Mammary epithelial cell (primary cell): ENCODE results near the gene PDIA5.

Source experiments
- EZH2 ChIP-seq: IDR thresholded peaks from 2 replicates; pipeline ENCODE4 v1.6.1; 2012; ENCODE audit warnings: low read length, inconsistent platforms, borderline replicate concordance
- TF ChIP-seq, protein P1 (sequence below), 2 donors: IDR thresholded peaks in 1 of 2; conservative IDR thresholded peaks in 1 of 2; 2 replicates each; pipeline ENCODE4 v1.5.1; 2011 to 2012; ENCODE audit warnings: inconsistent platforms in 2 of 2, low read length in 2 of 2, mild to moderate bottlenecking in 2 of 2, control low read depth in 1 of 2, low read depth in 1 of 2; ENCODE audit not compliant: insufficient read depth in 1 of 2; ENCODE audit errors: extremely low read depth in 1 of 2

GRCh38 chr3:123110282-123110975 lies 43.6 kb downstream of the PDIA5 start:
- TF ChIP-seq, protein P1, sequence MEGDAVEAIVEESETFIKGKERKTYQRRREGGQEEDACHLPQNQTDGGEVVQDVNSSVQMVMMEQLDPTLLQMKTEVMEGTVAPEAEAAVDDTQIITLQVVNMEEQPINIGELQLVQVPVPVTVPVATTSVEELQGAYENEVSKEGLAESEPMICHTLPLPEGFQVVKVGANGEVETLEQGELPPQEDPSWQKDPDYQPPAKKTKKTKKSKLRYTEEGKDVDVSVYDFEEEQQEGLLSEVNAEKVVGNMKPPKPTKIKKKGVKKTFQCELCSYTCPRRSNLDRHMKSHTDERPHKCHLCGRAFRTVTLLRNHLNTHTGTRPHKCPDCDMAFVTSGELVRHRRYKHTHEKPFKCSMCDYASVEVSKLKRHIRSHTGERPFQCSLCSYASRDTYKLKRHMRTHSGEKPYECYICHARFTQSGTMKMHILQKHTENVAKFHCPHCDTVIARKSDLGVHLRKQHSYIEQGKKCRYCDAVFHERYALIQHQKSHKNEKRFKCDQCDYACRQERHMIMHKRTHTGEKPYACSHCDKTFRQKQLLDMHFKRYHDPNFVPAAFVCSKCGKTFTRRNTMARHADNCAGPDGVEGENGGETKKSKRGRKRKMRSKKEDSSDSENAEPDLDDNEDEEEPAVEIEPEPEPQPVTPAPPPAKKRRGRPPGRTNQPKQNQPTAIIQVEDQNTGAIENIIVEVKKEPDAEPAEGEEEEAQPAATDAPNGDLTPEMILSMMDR (conservative IDR thresholded peaks at IDR 0.05 in 1 of 2, IDR thresholded peaks at IDR 0.05 in 1 of 2; ENCODE audit: extremely low read depth in 1 of 2, insufficient read depth in 1 of 2, low read depth in 1 of 2, low read length in 2 of 2) = no peak
- no peak for TF ChIP-seq EZH2
